HG02678 (cell line): ENCODE measurements around the gene SYT9.

Experiments used
- ATAC-seq: cut with Tn5 transposase; IDR thresholded peaks from one replicate; pipeline ENCODE4 v1.9.1; 2021; ENCODE audit warnings: mild to moderate bottlenecking, moderate library complexity; ENCODE audit not compliant: unreplicated experiment

Gene SYT9

GRCh38 chr11:7457211-7457610 is 205.5 kb downstream of the SYT9 start:
- ATAC-seq, result no peak

GRCh38 chr11:7462706-7463105 is 211.0 kb downstream of the SYT9 start:
- no peak for ATAC-seq

- peak; percentile 77 for ATAC-seq
Measured at GRCh38 chr11:7467652-7468051, 215.9 kb downstream of the SYT9 start.

- ATAC-seq, result no peak
Measured at GRCh38 chr11:7469351-7469865, 217.7 kb downstream of the SYT9 start.

GRCh38 chr11:7471071-7471470 is 219.4 kb downstream of the SYT9 start:
- no peak for ATAC-seq

GRCh38 chr11:7473717-7474116 is 222.0 kb downstream of the SYT9 start:
- ATAC-seq, result peak; percentile 97

GRCh38 chr11:7480113-7480512 is 228.4 kb downstream of the SYT9 start:
- ATAC-seq, result no peak

- ATAC-seq, result no peak
Measured at GRCh38 chr11:7484131-7484530, 232.4 kb downstream of the SYT9 start.

GRCh38 chr11:7484645-7485044 is 232.9 kb downstream of the SYT9 start:
- ATAC-seq, result no peak

- no peak for ATAC-seq
Measured at GRCh38 chr11:7485186-7486097, 233.7 kb downstream of the SYT9 start, which contains the start of gene OLFML1. OLFML1 (plus strand) TSS chr11:7485506; CDS start chr11:7485876, 370 bp downstream.

GRCh38 chr11:7486098-7486780 is 234.5 kb downstream of the SYT9 start:
- no peak for ATAC-seq

- ATAC-seq, result no peak
Measured at GRCh38 chr11:7486781-7487140, 235.1 kb downstream of the SYT9 start.

GRCh38 chr11:7487360-7487759 is 235.7 kb downstream of the SYT9 start:
- no peak for ATAC-seq

GRCh38 chr11:7488681-7489080 is 237.0 kb downstream of the SYT9 start:
- ATAC-seq, result no peak

GRCh38 chr11:7489376-7489775 is 237.7 kb downstream of the SYT9 start:
- no peak for ATAC-seq

GRCh38 chr11:7490054-7490453 is 238.3 kb downstream of the SYT9 start:
- no peak for ATAC-seq

GRCh38 chr11:7490535-7490934 is 238.8 kb downstream of the SYT9 start:
- ATAC-seq, result no peak

- ATAC-seq, result no peak
Measured at GRCh38 chr11:7492253-7492652, 240.5 kb downstream of the SYT9 start.

- no peak for ATAC-seq
Measured at GRCh38 chr11:7493670-7494069, 242.0 kb downstream of the SYT9 start.

GRCh38 chr11:7494086-7494745 is 242.5 kb downstream of the SYT9 start:
- ATAC-seq, result no peak

GRCh38 chr11:7495882-7496551 is 244.3 kb downstream of the SYT9 start:
- ATAC-seq, result peak; percentile 88
